Epithelial cell of esophagus (primary cell): ENCODE results near the gene CXCL9.

Experiments
- DNase-seq: peaks from one replicate; pipeline ENCODE4 v3.0.0; 2010; ENCODE audit warnings: low read depth
- H3K4me3 ChIP-seq: 2 replicates; pipeline ENCODE4 v1.5.1; 2011; ENCODE audit warnings: mild to moderate bottlenecking, low read length, control low read depth
- TF ChIP-seq, protein P1 (sequence below): IDR thresholded peaks from 2 replicates; pipeline ENCODE4 v1.5.1; 2011; ENCODE audit warnings: low read depth, mild to moderate bottlenecking, low read length, control low read depth, inconsistent platforms; ENCODE audit not compliant: insufficient read depth; ENCODE audit errors: missing control alignments

The CXCL9 gene

DNA sequence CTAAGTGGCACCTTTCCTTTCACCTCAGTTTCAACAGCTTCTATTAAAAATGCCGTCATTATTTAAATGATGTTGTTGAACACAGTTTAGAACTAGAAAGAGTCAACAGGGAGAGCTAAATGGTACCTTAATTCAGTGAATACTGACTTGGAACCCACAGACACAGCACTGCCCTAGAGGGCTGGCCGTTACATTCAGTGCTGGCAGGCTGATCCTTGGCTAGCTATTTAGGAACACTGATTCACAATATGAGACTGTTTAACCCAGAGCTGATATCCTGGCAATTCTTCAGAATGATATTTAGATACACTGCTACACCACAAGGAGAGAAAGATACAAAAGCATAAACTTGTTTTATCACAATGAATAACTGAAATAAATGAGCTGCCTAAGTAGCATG is 53.8 kb downstream of the CXCL9 start:
- no peak overlapping the region for H3K4me3 ChIP-seq
- DNase-seq = no peak
- TF ChIP-seq, protein P1, sequence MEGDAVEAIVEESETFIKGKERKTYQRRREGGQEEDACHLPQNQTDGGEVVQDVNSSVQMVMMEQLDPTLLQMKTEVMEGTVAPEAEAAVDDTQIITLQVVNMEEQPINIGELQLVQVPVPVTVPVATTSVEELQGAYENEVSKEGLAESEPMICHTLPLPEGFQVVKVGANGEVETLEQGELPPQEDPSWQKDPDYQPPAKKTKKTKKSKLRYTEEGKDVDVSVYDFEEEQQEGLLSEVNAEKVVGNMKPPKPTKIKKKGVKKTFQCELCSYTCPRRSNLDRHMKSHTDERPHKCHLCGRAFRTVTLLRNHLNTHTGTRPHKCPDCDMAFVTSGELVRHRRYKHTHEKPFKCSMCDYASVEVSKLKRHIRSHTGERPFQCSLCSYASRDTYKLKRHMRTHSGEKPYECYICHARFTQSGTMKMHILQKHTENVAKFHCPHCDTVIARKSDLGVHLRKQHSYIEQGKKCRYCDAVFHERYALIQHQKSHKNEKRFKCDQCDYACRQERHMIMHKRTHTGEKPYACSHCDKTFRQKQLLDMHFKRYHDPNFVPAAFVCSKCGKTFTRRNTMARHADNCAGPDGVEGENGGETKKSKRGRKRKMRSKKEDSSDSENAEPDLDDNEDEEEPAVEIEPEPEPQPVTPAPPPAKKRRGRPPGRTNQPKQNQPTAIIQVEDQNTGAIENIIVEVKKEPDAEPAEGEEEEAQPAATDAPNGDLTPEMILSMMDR = no peak
